GM21367 (cell line): ENCODE data around the gene ZNF143.
"Not testable (repeated sequence)": the region's sequence is repeated elsewhere in the genome, so short reads cannot be mapped to it uniquely, and the experiment has no call there.

Experiments used
- ATAC-seq: cut with Tn5 transposase; IDR thresholded peaks from one replicate; pipeline ENCODE4 v1.9.1; 2021; ENCODE audit not compliant: unreplicated experiment

ZNF143 gene

GRCh38 chr11:9495803-9496514 is 35.1 kb downstream of the ZNF143 start:
- ATAC-seq = no peak

- no peak for ATAC-seq
Observed at GRCh38 chr11:9498457-9499078, 37.8 kb downstream of the ZNF143 start.

- no peak for ATAC-seq
Observed at GRCh38 chr11:9506489-9507276, 45.9 kb downstream of the ZNF143 start.

- ATAC-seq = no peak
Observed at GRCh38 chr11:9507277-9507580, 46.4 kb downstream of the ZNF143 start.

GRCh38 chr11:9509041-9509440 is 48.2 kb downstream of the ZNF143 start:
- no peak for ATAC-seq

GRCh38 chr11:9512370-9513019 is 51.7 kb downstream of the ZNF143 start:
- no peak for ATAC-seq

GRCh38 chr11:9514576-9514975 is 53.8 kb downstream of the ZNF143 start:
- ATAC-seq = not testable (repeated sequence)

- ATAC-seq = no peak
Observed at GRCh38 chr11:9516113-9516512, 55.3 kb downstream of the ZNF143 start.

- ATAC-seq = no peak
Observed at GRCh38 chr11:9518835-9519410, 58.1 kb downstream of the ZNF143 start.

- ATAC-seq = no peak
Observed at GRCh38 chr11:9524001-9524400, 63.2 kb downstream of the ZNF143 start.

GRCh38 chr11:9525116-9525515 is 64.3 kb downstream of the ZNF143 start:
- ATAC-seq = no peak

- ATAC-seq = no peak
Observed at GRCh38 chr11:9527481-9528135, 66.8 kb downstream of the ZNF143 start.

GRCh38 chr11:9528136-9528501 is 67.3 kb downstream of the ZNF143 start:
- ATAC-seq = no peak

- no peak for ATAC-seq
Observed at GRCh38 chr11:9528573-9529333, 67.9 kb downstream of the ZNF143 start.

- no peak for ATAC-seq
Observed at GRCh38 chr11:9529334-9529650, 68.5 kb downstream of the ZNF143 start.

GRCh38 chr11:9530020-9530621 is 69.3 kb downstream of the ZNF143 start:
- no peak for ATAC-seq

- ATAC-seq = no peak
Observed at GRCh38 chr11:9530901-9531625, 70.3 kb downstream of the ZNF143 start.

GRCh38 chr11:9533058-9533457 is 72.2 kb downstream of the ZNF143 start:
- no peak for ATAC-seq
